ENCODE results near the gene ADAM33.
A peak's percentile ranks its signal among the peaks of the same experiment; 100 is the strongest.

Gene ADAM33

DNA sequence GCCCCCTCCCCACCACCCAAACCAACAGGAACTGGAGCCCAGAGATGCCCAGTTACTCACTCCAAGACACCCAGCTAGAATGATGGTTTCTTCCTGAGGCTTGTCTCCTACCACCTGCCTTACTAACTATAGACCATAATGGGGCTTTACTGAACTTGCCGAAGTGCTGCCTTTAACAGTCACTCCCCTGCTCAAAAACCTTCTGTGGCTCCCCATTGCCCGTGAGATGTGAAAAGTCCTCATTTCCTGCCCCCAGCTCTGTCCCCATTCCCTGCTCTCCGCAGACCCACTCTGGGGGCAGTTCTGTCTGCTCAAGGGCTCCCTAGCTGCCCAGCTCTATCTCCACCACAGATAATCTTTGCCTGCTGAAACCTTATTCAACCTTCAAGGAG, 25.7 kb upstream of the ADAM33 start:
- no peak for DNase-seq

DNA sequence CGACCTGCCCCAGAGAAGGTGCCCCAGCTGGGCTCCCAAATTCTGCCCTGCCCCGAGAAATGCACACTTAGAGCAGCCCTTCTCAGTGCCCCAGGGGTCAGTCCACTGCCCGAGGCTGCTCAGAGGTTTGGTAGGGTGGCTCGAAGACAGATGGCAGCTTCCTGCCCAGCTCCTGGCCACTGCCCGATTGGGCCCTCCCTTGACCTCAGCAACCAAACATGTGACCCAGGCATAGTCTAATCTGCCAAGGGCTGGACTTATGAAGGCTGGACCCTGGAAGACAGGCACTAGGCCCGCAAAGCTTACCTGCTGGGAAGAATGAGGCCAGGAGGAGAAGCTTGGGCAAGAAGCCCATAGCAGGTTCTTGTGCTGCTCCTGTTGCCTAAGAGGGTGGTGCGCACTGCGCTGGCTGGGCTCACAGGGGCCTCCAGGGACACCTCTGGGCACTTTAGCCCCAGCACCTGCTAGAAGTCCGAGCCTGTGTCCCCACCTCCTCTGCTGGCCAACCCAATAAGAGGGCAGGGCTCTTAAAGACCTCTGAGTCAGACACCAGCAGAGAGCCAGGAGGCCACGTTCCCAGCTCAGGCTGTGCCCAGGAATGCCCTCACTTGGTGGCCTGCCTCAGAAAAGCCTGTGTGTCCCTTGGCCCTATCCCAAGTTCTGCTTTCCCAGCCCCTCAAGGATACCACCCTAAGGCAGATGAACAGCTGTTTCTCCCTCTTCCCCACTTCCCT, 25.1 kb upstream of the ADAM33 start:
- DNase-seq, result no peak

DNA sequence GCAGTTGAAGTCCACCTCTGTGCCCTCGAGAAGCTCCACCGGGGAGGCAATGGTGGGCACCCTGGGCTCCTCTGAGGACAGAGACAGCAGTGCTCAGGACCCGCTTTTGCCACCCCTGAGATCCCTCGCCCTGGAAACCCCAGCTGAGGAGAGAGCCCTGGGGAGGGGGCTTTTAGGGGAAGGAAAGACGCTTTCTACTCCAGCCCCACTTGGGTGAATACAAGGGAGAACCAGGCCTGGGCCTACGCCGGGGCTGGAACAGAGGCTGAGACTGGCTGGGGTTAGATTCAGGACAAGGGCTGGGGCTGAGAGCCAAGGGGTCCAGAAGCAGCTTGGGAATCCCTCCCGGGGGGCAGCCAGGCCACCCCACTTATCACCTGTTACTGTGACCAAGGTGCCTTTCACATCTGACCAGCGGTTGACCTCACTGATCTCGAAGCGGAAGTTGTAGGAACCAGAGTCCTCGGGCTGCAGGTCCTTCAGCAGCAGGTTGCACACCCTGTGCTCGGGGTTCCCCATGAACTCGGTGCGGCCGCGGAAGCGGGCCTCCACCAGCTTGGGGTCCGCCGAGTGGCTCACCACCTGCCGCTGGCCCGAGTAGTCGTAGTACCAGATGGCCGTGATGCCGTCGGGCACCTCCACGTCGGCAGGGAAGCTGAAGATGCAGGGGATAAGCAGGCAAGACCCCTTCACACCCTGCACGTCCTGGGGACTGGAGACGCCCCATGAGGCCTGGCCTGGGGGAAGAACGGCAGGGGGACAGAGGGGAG, 24.3 kb upstream of the ADAM33 start:
- no peak for DNase-seq

DNA sequence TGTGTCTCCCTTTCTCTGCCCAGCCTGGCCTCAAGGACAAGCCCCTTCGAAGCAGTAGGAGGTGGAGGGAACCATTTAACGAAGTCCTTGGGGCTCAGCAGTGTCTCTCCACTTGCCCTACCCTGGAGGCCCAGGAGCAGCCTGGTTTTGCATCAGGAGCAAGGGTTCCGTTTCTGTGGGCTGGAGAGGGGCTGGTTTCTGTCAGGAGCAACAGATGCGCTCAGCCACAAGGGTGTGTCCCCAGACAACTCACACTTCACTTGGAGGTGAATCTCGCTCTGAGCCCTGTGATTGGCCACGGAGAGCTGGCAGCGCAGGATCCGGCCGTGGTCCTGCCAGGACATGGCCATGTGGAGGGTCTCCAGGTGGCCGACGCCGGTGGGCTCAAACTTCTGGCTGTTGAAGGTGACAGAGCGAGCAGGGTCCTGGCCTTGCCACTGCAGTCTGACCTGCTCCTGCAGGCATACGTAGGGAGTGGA, 23.7 kb upstream of the ADAM33 start:
- DNase-seq, result no peak

DNA sequence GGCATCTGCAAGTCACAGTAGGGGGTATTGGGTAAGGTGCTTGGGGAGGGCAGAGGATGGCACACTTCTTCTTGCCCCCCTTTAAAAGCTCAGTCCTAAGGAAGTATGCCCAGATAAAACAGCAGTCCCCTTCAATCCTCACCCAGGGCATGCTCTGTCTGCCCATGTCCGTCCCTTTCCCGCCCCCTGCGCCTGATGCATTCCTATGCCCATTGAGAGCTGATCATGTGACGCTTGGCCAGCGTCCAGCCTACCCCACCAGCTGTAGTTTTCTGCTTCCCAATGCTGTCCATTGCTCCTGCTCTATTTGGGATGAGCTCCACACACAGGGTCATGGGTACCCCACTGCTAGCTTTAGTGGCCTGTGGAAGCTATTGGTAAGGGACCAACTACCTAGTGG, 22.3 kb upstream of the ADAM33 start:
- no peak for DNase-seq

DNA sequence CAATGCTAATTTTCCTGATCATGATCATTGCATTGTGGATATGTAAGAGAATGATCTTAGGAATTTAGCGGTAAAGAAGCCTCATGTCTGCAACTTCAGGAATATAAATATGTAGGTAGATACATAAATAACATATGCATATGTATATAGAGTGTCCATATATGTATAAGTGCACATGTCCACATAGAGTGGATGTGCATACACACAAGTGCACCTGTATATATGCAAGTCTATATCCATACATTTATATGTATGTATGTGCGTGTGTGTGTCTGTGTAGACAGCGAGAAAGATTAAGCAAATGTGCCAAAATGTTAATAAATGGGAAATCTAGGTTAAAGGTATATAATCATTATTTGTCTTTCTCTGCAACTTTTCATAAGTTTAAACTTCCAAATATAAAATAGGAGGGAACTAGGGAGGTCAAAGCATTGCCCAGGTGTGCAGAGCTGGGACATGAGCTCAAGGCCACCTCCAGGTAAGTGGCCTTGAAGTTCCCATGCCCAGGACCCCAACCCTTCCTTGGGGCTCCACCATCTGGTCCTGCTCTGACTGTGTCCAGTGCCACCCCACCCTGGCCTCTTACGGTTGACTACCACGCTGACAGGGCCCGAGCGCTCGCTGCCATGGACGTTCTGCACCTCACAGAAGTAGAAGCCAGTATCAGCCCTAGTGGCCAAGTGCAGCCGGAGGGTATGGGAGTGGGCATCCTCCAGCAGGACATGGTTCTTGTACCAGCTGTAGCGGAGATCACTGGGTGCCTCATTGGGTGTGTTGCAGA, 21.0 kb upstream of the ADAM33 start:
- no peak for DNase-seq

DNA sequence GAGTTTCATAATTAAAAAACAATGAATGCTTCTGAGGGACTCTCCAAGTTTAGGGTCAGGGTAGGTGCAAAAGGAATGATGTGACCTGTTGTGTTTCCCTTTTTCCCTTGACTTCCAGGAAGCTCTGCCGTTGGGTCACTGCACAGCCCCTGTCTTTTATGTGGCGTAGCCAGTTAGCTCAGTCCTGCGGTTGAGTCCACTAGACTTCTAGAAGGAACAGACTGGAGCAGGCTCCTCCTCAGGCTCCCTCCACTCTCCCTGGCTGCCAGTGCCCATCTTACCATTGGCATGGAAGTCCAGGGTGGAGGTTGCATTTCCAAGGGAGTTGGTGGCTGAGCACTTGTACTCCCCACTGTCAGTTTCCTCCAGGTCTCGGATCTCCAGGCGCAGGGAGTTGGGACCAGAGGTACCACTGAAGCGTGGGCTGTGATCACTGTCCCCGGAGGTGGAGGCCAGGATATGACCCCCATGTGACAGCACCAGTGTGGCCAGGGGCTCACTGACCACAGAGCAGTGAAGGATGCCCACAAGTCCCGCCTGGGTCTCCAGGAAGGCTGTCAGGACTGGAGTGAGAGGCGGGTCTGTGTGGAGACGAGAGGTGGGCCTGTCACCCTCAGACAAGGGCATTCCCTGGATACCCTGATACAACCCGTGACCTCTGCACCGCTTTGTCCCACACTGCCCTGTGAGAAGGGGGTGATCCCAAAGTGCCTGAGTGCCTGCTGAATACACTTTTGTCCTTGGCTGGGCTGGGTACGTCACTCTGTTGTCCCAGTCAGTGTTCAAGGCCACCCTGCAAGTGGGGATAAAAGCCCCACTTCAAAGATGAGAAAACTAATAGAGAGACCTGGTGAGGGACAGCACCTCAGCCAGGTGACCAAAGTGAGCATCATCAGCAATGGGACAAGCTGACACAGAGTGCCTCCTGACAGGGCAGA, 19.5 kb upstream of the ADAM33 start:
- DNase-seq, result no peak

DNA sequence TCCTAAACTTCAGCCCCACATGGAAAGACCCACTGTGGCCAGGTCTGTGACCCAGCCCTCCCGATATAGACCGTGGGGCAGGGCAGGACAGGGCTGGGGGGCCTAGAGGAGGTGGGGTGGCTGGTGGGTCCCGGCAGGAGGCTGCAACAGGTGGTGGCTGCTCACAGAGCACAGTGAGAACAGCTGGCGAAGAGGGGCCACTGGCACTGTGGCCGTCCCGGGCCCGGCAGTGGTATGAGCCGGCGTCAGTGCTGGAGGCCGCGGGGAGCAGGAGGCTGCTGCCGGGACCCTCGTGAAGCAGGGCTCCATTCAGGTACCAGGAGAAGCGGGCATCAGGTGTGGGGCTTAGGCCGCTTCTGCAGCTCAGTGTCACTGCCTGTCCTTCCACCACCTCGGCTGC, 17.2 kb upstream of the ADAM33 start:
- DNase-seq, result no peak

DNA sequence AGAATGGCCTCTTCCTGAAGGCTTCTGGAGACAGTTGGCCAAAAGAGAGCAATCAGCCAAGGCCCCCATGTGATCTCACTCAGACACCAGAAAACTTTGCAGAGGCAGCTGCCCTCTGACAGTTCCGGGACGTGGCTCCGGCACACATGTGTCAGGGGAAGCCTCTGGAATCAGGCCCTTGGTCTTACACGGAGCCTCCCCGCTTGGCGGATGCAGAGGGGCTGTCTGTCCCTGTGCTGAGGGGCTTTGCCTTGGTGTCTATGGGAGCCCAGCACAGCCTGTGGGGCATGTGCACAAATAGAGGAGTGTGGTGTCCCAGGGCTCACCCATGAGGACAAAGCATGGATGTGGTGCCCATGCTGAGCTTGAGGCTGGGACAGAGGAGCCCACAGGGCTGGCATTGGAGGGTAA, 16.8 kb upstream of the ADAM33 start:
- no peak for DNase-seq

DNA sequence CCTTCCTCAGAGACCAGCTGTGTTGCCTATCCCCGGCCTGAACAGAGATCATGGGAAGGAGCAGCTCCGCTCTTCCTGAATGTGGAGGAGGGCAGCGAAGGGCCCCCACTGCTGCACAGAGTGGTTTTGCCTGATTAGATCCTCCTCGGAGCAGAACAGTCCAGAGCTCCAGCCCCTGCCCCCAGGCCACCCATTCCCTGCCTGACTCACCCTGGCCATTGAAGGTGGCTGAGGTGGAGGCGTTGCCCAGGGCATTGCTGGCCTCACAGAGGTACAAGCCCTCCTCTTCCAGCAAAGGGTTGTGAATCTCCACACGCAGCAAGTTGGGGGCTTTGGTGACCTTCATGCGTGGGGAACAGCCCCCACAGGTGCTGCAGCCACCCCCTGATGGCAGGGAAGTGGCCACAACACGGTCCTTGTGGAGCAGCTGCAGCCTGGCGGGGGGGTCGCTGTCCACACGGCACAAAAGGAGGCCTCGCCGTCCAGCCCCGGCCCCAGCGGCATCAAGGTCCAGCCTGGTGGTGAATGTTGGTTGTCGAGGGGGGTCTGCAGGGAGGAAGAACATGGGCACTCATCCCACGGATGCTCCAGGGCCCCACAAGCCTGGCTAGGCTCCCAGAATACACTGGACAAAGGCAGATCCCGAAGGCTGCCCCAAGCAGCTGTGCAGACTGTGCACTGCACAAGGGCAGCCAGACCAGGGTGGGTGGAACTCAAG, 15.9 kb upstream of the ADAM33 start:
- DNase-seq, result no peak

DNA sequence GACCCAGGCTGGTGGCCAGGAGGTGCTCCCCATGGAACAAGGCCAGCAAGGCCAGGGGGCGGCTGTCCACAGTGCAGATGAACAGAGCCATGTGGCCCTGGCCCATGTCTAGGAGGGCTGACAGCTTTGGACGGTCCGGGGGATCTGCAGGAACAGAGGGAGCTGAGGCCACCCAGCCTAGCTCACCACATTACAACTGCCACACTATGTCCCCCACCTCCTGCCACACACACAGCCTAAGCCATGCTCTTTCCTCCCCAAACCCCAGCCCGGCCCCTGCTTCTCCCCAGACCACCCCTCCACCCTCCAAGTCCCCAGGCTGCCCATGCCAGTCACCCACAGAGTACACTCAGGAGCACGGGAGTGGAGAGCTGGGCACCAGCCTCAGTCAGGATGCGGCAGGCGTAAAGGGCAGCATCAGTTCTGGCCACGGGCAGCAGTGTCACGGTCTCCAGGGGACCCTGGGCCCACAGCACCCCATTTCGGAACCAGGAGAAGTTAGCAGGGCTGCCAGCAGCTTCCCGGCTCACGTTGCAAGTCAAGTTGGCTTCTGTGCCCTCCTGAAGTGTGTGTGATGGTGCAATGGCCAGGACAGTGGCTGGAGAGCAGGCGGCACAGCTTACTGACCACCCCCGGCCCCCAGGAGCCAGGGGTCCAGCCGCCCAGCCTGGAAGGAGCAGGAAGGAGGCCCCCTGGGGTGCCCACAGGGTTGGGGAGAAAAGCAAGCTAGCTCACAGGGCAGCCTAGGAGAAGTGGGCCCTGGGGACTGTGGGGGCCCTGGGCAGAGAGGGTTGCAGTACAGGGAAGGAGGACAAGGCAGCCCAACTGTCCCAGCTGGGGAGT, 15.2 kb upstream of the ADAM33 start:
- no peak for DNase-seq

DNA sequence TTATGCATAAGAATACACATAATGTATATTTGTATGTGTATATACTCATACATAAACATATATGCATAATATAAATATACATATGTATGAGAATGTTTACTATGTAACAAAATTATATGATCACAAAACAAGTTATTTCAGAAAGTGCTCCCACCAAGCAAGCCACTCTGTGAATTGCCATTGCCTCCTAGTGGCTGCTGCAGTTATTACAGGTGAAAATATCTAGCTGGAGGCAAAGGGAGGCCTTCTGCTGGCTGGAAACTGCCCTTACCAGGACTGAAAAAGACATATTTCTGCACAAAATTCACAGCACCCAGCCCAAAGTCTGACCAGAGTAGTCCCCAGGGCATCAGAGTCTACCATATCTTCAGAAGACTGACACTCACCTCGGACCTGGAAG, 14.4 kb upstream of the ADAM33 start:
- no peak for DNase-seq

DNA sequence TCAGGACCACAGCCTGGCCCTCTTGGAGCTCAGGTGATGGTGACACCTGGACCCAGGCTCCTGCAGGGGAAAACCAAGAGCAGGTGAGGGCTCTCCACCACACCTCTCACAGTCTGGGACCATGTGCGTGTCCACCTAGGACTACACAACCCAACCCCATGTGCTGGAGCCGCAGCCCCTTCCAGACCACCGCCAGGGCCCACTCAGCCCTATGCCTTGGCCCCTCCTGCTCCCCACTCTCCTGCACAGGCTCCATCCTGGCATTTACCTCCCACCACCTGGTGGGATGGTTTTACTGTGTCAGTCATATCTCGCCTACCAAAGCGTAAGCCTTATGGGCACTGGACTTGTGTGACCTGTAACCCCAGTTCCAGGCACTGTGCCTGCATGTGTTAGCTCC, 13.1 kb upstream of the ADAM33 start:
- DNase-seq, result no peak

DNA sequence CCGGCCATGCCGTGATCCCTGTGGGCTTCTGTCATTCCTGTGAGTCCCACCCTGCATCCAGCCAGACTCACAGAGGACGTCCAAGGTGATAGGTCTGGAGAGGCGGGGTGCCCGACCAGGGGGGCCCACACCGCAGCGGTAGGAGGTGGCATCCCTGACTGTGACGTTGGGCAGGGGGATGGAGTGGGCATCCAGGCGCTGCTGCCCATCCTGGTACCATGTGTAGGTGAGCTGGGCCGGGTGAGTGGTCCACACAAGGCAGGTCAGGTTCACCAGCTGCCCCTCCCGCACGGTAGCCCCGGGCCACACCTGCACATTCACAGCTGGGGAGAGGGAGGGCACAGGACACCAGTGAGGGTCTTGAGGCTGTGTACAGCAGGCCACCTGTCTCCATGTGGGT, 11.6 kb upstream of the ADAM33 start:
- no peak for DNase-seq

DNA sequence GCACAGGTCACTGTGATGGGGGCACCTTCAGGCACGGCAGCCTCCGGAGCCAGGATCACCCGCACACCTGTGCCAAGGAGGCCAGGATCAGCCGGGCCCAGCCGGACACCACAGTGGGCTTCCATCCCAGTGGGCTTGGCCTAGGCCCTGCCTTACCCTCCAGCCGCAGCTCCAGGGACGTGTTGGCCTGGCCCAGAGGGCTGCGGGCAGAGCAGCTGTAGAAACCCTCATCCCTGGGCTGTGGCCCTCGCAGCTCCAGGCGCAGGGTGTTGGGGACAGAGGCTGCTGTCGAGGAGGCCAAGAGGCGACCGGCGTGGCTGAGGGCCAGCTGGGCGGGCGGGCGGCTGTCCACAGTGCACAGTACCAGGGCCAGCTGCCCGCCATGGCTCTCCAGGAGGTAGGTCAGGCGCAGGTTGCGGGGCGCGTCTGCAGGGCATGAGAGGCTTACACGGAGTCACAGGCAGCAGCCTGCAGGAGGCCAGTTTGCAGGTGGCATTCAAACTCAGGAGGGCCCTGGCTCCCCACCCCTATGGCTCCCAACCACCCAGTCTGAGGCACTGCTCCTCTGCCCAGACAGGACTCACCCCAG, 11.0 kb upstream of the ADAM33 start:
- no peak for DNase-seq

DNA sequence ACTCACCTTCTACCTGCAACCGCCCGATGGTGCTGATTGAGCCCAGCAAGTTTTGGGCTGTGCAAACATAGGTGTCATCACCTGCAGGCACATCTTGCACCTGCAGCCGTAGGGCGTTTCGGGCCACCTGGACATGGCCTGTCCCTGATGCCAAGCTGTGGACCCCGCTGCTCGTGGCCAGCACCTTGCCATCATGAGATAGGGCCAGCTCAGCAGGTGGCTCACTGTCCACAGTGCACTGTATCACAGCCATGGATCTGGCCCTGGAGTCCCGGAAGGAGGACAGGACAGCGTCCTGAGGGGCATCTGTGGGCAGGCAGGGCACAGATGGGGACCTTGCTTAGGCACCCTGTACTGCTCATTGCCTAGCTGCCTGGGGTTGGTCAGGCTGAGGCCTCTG, 10.1 kb upstream of the ADAM33 start:
- no peak for DNase-seq

DNA sequence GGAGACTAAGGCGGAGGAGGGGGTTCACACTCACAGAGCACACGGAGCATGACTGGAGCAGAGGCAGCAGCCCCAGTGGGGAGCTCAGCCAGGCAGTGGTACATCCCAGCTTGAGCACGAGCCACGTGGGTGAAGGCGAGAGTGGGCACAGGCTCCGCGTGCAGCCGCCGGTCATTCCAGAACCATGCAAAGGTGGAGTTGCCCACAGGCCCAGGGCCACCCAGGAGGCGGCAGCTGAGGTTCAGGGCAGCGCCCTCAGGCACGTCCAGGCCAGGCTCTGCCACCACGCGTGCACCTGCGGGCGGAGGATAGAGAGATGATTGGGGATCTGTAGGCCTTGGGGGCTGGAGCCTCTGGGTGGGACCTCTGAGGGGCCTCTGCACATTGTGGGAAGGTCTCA, 9.5 kb upstream of the ADAM33 start:
- DNase-seq, result no peak

DNA sequence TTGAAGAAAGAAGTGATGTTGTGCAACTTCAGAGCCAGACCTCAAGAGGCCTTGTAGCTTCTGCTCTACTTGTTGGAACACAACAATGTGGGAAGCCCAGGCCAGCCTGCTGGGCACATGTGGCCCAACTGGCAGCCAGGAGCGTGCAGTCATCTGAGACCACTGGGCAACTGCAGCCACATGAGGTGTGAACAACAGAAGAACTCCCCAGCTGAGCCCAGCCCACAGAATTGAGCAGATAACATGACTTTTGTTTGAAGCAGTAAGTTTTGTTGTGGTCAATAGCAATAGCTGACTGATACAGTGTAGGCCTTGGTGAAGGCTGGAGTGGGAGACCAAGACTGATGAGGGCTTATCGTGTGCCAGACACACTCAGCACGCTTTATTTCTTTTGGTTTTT, 8.6 kb upstream of the ADAM33 start:
- no peak for DNase-seq

DNA sequence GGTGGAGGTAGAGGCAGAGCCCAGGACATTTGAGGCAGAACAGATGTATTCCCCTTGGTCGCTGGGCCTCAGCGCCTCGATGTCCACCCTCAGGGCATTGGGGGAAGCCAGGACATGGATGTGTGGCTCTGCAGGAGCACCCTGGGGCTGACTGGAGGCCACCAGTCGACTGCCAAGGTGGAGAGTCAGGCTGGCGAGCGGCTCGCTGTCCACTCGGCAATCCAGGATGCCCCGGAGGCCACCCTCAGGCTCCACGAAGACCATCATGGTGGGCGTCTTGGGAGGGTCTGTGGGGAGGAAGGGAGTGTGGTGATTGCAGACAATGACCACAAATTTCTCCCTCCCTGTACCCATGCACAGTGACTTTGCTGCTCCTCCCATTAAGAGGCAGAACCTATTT, 8.2 kb upstream of the ADAM33 start:
- no peak for DNase-seq

DNA sequence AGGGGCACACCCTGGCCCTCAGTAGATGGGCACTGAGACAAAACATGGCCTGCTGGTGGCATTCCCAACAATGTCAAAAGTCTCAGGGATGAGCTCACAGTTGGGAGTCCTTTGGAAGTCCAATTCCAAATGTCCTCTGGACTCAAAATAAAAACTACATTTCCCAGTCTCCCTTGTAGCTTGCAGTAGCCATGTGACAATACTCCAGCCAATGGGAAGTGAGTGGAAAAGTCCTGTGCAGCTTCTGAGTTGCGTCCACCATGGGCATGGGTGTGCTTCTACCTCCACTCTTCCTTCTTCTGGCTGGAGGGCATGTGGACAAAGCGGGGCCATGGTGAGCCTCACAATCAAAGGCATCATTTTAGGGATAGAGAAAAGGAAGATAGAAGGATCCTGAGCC, 5.8 kb upstream of the ADAM33 start:
- DNase-seq, result peak in 1 of 2 experiments; percentile 40
